ENCODE data around the gene FHIT.

Gene FHIT

GRCh38 chr3:60217156-60217911 lies 1033.9 kb downstream of the FHIT start:
- TF ChIP-seq, protein P1, sequence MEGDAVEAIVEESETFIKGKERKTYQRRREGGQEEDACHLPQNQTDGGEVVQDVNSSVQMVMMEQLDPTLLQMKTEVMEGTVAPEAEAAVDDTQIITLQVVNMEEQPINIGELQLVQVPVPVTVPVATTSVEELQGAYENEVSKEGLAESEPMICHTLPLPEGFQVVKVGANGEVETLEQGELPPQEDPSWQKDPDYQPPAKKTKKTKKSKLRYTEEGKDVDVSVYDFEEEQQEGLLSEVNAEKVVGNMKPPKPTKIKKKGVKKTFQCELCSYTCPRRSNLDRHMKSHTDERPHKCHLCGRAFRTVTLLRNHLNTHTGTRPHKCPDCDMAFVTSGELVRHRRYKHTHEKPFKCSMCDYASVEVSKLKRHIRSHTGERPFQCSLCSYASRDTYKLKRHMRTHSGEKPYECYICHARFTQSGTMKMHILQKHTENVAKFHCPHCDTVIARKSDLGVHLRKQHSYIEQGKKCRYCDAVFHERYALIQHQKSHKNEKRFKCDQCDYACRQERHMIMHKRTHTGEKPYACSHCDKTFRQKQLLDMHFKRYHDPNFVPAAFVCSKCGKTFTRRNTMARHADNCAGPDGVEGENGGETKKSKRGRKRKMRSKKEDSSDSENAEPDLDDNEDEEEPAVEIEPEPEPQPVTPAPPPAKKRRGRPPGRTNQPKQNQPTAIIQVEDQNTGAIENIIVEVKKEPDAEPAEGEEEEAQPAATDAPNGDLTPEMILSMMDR (IDR thresholded peaks at IDR 0.05) = no peak
- no peak overlapping the region for H3K4me3 ChIP-seq (ENCODE audit: low read depth in 1 of 2, low read length in 1 of 2)

DNA sequence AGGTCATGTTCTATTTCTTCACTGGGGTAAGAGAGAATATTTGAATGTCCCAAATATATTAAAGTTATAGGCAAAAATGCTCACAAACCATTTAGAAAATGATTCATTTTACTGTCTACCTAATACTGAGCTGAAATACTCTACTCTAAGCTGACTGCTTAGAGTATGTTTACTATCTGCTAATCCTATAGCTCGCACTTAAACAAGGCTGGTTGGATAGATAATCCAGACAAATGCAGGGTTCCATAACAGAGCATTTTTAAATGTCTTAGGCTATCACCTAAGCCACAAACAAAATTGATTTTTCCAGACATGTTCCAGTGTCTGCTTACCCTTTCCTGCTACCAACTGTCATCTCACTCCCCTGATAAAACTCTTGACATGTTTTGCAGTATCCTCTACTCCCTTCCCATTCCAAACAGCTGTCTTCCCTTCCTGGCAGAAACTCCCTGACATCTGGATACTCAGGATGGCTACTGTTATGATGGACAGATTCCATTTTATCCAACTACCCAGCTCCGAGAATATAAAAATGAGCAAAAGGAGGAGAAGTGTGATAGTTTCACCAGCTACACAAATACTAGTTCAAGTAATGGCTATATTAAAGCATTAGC lies 1034.7 kb downstream of the FHIT start:
- Histone ChIP-seq H3K36me3 (no peaks in the 10 kb centered on the region), H3K9me3 (no peaks in the 10 kb centered on the region), H3K27ac (no peak overlapping the region), H3K4me1 (ENCODE audit: control insufficient read depth in 1 of 2, insufficient read depth in 1 of 2, low read depth in 1 of 2, low read length in 1 of 2) (no peaks in the 10 kb centered on the region), H3K27me3 (no peaks in the 10 kb centered on the region), H3K4me3 (ENCODE audit: low read depth in 1 of 2, low read length in 1 of 2) (no peak overlapping the region)
- TF ChIP-seq, protein P1 (IDR thresholded peaks at IDR 0.05) = no peak

More at GRCh38 chr3:60217156-60217911, 1033.9 kb downstream of the FHIT start:
- no peaks in the 10 kb centered on the region for H3K9me3 ChIP-seq
- no peaks in the 10 kb centered on the region for H3K27me3 ChIP-seq
- no peak overlapping the region for H3K27ac ChIP-seq
- H3K36me3 ChIP-seq = no peaks in the 10 kb centered on the region
- no peaks in the 10 kb centered on the region for H3K4me1 ChIP-seq (ENCODE audit: control insufficient read depth in 1 of 2, insufficient read depth in 1 of 2, low read depth in 1 of 2, low read length in 1 of 2)

- Histone ChIP-seq H3K4me1 (ENCODE audit: control insufficient read depth in 1 of 2, insufficient read depth in 1 of 2, low read depth in 1 of 2, low read length in 1 of 2) (no peaks in the 10 kb centered on the region), H3K27ac (no peak overlapping the region), H3K9me3 (no peaks in the 10 kb centered on the region), H3K36me3 (no peaks in the 10 kb centered on the region), H3K27me3 (no peaks in the 10 kb centered on the region), H3K4me3 (ENCODE audit: low read depth in 1 of 2, low read length in 1 of 2) (no peak overlapping the region)
- TF ChIP-seq, protein P1 (IDR thresholded peaks at IDR 0.05) = no peak
Measured at GRCh38 chr3:60215946-60216345, 1035.3 kb downstream of the FHIT start.

- Histone ChIP-seq H3K4me1 (ENCODE audit: control insufficient read depth in 1 of 2, insufficient read depth in 1 of 2, low read depth in 1 of 2, low read length in 1 of 2) (no peaks in the 10 kb centered on the region), H3K36me3 (no peaks in the 10 kb centered on the region), H3K4me3 (ENCODE audit: low read depth in 1 of 2, low read length in 1 of 2) (no peak overlapping the region), H3K9me3 (no peaks in the 10 kb centered on the region), H3K27ac (no peak overlapping the region), H3K27me3 (no peaks in the 10 kb centered on the region)
- TF ChIP-seq, protein P1 (IDR thresholded peaks at IDR 0.05) = no peak
Measured at GRCh38 chr3:60207905-60208304, 1043.3 kb downstream of the FHIT start.

- Histone ChIP-seq H3K27ac (no peak overlapping the region), H3K9me3 (no peaks in the 10 kb centered on the region), H3K4me3 (ENCODE audit: low read depth in 1 of 2, low read length in 1 of 2) (no peak overlapping the region), H3K4me1 (ENCODE audit: control insufficient read depth in 1 of 2, insufficient read depth in 1 of 2, low read depth in 1 of 2, low read length in 1 of 2) (no peaks in the 10 kb centered on the region), H3K27me3 (no peaks in the 10 kb centered on the region), H3K36me3 (no peaks in the 10 kb centered on the region)
- TF ChIP-seq, protein P1 (IDR thresholded peaks at IDR 0.05) = no peak
Measured at GRCh38 chr3:60206206-60206605, 1045.0 kb downstream of the FHIT start.

Measured in neutrophil (primary cell).